Sciatic nerve (tissue), 2 donors: ENCODE measurements around the gene CHD1L. TPM values are rescaled to one million over a fixed set of nuclear protein-coding genes. Genes with fewer than 3 reads are reported as not detected.
"Not testable (repeated sequence)": the region's sequence is repeated elsewhere in the genome, so short reads cannot be mapped to it uniquely, and the experiment has no call there.

Experiments
- ATAC-seq: fragments of 200-7000 bp; cut with Tn5 transposase; one replicate; pipeline ENCODE4 v1.9.1; 2020; ENCODE audit warnings: mild to moderate bottlenecking, moderate library complexity
- DNase-seq: peaks from one replicate; pipeline ENCODE4 v3.0.0-alpha.2; 2020; ENCODE audit warnings: low spot score
- intact Hi-C: fragments of 100-400 bp; cut with DNase I; formaldehyde crosslinking; loops from one replicate; pipeline ENCODE4 v1.14.2; 2022
- total RNA-seq: library from RNA; stranded (reverse); fragmentation: NEBNext Ultra II Directional; extraction: Animal tissue kit (Norgen Biotek cat#: 25700); gene quantifications from one replicate; pipeline ENCODE4 v1.2.1, GENCODE V29; 2021
- donor health status: DM: no; HTN: no; CAD: no.
- donor health status: DM: no; HTN: no; CAD: no.

Gene CHD1L
- 30.9 TPM for total RNA-seq

- ATAC-seq = peak; percentile 98
- intact Hi-C loops = loop anchor here (5.0 kb wide), 1 partner anchor 70 kb away; the partner anchor contains the start of gene PRKAB2
- DNase-seq = peak; percentile 97
Measured at GRCh38 chr1:147242449-147243227, at the start of gene CHD1L. Gene CHD1L, plus strand, starts transcription at chr1:147242684. Its CDS starts 20 bp downstream, at chr1:147242704.

- ATAC-seq, intact Hi-C loops, DNase-seq: not testable (repeated sequence)
Measured at GRCh38 chr1:147197324-147197723, 45.2 kb upstream of the CHD1L start.

DNA sequence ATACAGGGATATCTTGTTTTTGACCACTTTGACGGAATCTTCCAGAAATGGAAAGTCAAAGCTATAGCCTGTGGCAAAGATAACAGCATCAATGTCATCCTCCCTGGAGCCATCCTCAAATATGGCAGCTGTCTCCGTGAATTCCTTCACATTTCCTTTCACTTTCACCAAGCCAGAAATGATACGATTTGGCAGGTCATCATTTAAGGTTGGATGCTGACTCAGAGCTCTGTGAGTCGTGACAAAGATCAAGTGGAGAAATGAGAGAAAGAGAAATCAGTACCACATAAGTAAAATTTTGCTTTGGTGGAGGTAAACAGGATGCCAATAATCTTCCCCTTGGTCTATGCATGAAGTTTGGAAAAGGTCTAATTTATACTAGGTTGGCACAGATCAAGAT is 41.2 kb upstream of the CHD1L start:
- no peak for ATAC-seq
- no peak for DNase-seq
- intact Hi-C loops = no loop called here

- ATAC-seq (no peak), DNase-seq (no peak)
- intact Hi-C loops = no loop called here
Measured at GRCh38 chr1:147201786-147202185, 40.7 kb upstream of the CHD1L start.

DNA sequence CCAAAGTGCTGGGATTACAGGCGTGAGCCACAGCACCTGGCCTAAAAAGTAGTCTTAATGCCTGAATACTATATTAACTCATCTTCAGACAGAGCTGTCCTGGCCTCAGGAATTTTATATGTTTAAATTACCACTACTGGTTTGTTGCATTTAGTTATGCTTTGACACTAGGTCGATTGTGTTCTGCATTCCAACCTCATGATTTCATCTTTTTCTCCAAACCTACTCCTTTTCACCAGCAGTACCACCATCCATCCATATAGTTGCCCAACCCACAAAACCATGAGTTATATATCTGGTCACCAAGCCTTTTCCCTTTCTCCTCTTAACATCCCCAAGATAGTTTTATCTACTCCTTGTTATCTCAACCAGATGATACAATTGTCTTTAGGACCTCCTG is 39.9 kb upstream of the CHD1L start:
- DNase-seq = no peak
- intact Hi-C loops = no loop called here
- ATAC-seq = no peak

- ATAC-seq = no peak
- intact Hi-C loops = no loop called here
- no peak for DNase-seq
Measured at GRCh38 chr1:147204080-147204479, 38.4 kb upstream of the CHD1L start.

- intact Hi-C loops = no loop called here
- ATAC-seq (no peak), DNase-seq (no peak)
Measured at GRCh38 chr1:147207192-147207591, 35.3 kb upstream of the CHD1L start.

DNA sequence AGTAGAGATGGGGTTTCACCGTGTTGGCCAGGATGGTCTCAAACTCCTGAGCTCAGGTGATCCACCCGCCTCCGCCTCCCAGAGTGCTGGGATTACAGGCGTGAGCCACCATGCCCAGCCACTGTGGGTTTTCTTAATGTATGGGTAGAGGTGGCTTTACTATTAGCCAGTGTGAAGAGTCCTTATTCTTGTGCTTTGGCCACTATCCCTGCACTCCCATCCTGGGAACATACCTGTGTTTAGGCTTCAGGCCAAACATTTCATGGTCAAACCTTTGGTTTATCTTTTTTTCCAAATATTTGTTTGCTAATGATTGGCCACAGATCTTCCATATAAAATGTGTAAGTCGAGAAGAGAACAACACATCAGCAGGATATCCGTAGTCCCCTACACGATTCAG is 33.9 kb upstream of the CHD1L start:
- intact Hi-C loops = no loop called here
- DNase-seq (no peak), ATAC-seq (no peak)

DNA sequence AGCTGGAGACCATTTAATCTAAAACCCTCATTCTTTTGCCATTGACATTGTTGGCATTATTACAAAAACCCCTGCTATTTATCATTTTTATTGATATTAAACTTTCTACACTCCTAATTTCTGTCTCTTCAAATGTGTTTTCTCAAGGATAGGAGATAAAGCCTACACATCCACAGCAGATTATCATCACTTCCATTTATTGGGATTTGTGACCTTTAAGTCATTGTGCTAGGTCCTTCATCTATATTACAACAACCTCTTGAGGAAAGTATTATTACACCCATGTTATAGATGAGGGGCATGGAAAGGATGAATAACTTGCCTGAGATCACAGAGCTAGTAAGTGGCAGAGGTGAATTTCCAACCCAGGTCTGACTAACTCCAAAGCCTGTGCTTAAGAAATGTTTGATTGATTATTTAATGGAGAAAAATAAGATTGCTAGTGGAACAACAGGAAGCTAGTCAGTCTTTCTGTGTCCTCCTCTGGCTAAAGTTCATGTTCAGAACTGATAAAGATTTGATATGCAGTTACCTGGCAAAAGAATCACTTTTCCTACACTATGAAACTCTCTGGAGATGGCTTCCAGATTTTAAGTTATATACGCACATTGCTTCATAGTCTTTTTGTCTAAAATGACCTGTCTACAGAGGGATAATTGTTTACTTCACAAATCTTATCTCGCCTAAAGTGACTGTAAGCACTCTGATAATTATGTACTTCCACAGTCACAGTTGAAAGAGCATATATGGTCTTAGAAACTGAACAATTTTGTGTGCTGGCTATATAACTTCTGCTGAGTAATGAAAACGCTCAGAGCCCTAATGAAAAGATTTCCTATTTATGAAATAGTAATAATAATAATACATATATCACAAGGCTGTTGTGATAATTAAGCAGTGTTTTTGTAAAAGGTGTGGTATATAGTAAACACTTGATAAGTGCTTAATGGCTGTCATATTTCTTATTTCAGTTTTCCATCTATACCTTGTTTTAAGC is 32.4 kb upstream of the CHD1L start:
- ATAC-seq (no peak), DNase-seq (no peak)
- intact Hi-C loops = no loop called here

DNA sequence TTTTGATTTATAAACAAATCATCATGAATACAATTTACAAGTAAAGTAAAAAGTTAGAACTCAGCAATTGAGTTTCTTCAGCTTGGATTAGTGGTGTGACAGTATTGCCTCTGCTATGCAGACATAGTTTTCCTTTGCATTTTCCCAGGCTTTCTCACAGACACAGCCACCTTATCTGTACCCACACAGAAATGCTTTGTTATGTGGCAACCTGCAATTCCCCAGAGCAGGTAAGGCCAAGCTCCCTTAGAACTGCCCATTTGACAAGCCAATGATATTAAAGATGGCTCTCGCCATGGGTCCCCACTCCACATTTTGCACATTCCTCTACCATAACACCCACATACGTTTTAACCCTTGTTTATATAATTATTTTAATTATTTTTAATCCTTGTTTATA is 31.5 kb upstream of the CHD1L start:
- ATAC-seq = no peak
- intact Hi-C loops = no loop called here
- no peak for DNase-seq

DNA sequence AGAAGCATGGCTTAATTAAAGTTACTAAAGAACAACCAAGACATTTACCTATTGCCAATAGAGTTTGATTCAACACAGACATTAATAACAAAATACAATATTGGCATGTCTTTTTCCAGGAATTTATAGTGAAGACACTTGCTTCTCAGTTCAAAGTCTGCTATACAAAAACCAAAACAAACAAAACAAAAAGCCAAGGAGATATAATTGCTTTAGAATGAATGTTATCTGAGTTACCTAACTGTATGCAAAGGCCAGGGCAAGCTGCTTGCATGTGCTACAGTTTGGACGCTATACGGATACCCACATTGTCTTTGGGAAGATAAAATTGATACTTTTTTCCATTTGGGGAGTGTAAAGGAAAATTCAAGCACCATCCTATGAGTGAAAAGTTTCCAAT is 30.9 kb upstream of the CHD1L start:
- no peak for DNase-seq
- ATAC-seq = no peak
- intact Hi-C loops = no loop called here

- DNase-seq = no peak
- intact Hi-C loops = no loop called here
- no peak for ATAC-seq
Measured at GRCh38 chr1:147213271-147213670, 29.2 kb upstream of the CHD1L start.

DNA sequence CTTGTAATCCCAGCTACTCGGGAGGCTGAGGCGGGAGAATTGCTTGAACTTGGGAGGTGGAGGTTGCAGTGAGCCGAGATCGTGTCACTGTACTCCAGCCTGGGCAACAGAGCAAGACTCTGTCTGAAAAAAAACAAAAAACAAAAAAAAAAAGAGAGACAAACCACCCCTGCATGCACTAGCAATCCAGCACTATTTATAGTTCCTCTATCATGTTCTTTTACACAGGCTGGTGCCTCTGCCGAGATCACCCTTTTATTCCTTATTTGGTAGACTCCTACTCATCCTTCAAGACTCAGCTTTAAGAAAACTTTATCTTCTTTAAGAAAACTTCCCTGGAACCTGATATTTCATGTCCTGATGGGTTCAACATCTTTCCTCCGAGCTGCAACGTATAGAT is 28.2 kb upstream of the CHD1L start:
- DNase-seq = no peak
- ATAC-seq = no peak
- intact Hi-C loops = no loop called here

- ATAC-seq = no peak
- DNase-seq = no peak
Measured at GRCh38 chr1:147214842-147215539, 27.5 kb upstream of the CHD1L start.

GRCh38 chr1:147215540-147215916 is 27.0 kb upstream of the CHD1L start:
- no peak for DNase-seq
- intact Hi-C loops = no loop called here
- ATAC-seq = no peak

More at GRCh38 chr1:147214842-147215539, 27.5 kb upstream of the CHD1L start:
- intact Hi-C loops = no loop called here

GRCh38 chr1:147216124-147216523 is 26.4 kb upstream of the CHD1L start:
- ATAC-seq = no peak
- DNase-seq = no peak
- intact Hi-C loops = no loop called here

- DNase-seq (no peak), ATAC-seq (no peak)
- intact Hi-C loops = no loop called here
Measured at GRCh38 chr1:147217141-147217540, 25.3 kb upstream of the CHD1L start.

DNA sequence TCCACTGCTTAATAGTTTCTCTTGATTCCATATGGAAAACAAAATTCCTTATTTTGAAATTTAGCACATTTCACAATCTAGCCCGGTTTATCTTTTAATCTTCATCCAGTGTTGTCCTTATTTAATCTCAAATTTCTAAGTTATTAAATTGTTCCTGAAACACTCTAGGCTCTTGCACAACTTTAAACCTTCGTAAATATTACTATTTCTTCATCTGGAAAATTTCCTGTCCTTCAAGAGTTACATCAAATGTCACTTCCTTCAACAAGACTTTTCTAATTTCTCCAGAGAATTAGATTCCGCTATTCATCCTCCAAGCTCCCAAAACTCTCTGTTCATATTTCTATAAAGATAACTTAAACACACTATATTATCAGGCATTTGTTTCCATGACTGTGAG is 23.9 kb upstream of the CHD1L start:
- ATAC-seq = no peak
- intact Hi-C loops = no loop called here
- DNase-seq = no peak
